ENCODE results near the gene MAPK14. TPM values are rescaled to one million over a fixed set of nuclear protein-coding genes. Genes with fewer than 3 reads are reported as not detected.
A peak's percentile ranks its signal among the peaks of the same experiment; 100 is the strongest.
"Not testable (repeated sequence)": the region's sequence is repeated elsewhere in the genome, so short reads cannot be mapped to it uniquely, and the experiment has no call there.

Gene MAPK14
- 46.2 TPM for total RNA-seq (ENCODE audit: unreplicated experiment)
- long read RNA-seq, full-length matches to known transcripts = 4 of 6 reads
- long read RNA-seq, partial matches to known transcripts = 0 of 6 reads
- long read RNA-seq, other reads (novel, unspliced or antisense) = 2 of 6 reads

DNA sequence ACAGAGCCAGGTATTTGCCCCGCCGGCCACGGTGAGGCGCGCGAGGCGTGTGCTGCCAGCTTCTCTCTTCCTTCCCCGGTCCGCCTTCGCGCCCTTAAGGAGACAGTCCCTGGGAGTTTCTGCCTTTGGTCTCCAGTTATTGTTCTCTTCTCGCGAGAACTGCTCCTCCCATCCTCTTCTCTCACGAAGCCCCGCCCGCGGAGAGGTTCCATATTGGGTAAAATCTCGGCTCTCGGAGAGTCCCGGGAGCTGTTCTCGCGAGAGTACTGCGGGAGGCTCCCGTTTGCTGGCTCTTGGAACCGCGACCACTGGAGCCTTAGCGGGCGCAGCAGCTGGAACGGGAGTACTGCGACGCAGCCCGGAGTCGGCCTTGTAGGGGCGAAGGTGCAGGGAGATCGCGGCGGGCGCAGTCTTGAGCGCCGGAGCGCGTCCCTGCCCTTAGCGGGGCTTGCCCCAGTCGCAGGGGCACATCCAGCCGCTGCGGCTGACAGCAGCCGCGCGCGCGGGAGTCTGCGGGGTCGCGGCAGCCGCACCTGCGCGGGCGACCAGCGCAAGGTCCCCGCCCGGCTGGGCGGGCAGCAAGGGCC, at the start of gene MAPK14:
Gene MAPK14, plus strand, starts transcription at position 308 of the 587 bp plus-strand sequence. CDS start 350 bp downstream, outside the sequence.
- H3K9me3 Mint-ChIP-seq (ENCODE audit: unreplicated experiment) = peaks cover 18% of the 10 kb centered on the region
- peaks cover 21% of the 10 kb centered on the region for H3K4me1 Mint-ChIP-seq (ENCODE audit: low read depth, unreplicated experiment)
- no peaks in the 10 kb centered on the region for H3K36me3 Mint-ChIP-seq (ENCODE audit: unreplicated experiment)

DNA sequence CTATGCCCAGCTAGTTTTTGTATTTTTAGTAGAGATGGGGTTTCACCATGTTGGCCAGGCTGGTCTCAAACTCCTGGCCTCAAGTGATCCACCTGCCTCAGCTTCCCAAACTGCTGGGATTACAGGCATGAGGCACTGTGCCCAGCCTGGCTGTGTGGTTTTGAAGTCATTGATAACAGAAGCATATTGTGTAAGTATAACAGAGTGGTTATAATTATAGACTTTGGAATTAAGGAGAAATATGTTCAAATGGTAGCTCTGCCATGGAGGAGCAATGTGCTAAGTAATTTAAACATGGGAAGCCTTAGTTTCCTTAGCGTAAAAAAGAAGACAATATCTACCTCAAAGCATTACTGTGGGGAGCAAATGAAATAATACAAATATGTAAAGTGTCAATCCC, 47.5 kb upstream of the MAPK14 start:
- H3K27ac Mint-ChIP-seq (ENCODE audit: unreplicated experiment); H3K36me3 Mint-ChIP-seq (ENCODE audit: unreplicated experiment); H3K9me3 Mint-ChIP-seq (ENCODE audit: unreplicated experiment); H3K27me3 Mint-ChIP-seq (ENCODE audit: unreplicated experiment); H3K4me1 Mint-ChIP-seq (ENCODE audit: low read depth, unreplicated experiment); H3K4me3 Mint-ChIP-seq (ENCODE audit: unreplicated experiment); DNase-seq: not testable (repeated sequence)

More for the DNA sequence above, at the start of gene MAPK14:
- peaks cover 12% of the 10 kb centered on the region for H3K27me3 Mint-ChIP-seq (ENCODE audit: unreplicated experiment)
- peak within 1 kb of the TSS; percentile 96 for H3K27ac Mint-ChIP-seq (ENCODE audit: unreplicated experiment)
- peak within 1 kb of the TSS; percentile 99 for H3K4me3 Mint-ChIP-seq (ENCODE audit: unreplicated experiment)
- TF ChIP-seq, protein P1, sequence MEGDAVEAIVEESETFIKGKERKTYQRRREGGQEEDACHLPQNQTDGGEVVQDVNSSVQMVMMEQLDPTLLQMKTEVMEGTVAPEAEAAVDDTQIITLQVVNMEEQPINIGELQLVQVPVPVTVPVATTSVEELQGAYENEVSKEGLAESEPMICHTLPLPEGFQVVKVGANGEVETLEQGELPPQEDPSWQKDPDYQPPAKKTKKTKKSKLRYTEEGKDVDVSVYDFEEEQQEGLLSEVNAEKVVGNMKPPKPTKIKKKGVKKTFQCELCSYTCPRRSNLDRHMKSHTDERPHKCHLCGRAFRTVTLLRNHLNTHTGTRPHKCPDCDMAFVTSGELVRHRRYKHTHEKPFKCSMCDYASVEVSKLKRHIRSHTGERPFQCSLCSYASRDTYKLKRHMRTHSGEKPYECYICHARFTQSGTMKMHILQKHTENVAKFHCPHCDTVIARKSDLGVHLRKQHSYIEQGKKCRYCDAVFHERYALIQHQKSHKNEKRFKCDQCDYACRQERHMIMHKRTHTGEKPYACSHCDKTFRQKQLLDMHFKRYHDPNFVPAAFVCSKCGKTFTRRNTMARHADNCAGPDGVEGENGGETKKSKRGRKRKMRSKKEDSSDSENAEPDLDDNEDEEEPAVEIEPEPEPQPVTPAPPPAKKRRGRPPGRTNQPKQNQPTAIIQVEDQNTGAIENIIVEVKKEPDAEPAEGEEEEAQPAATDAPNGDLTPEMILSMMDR (IDR thresholded peaks at IDR 0.05; ENCODE audit: partially characterized antibody, unreplicated experiment) = peak; percentile 49
- DNase-seq = peak; percentile 99

DNA sequence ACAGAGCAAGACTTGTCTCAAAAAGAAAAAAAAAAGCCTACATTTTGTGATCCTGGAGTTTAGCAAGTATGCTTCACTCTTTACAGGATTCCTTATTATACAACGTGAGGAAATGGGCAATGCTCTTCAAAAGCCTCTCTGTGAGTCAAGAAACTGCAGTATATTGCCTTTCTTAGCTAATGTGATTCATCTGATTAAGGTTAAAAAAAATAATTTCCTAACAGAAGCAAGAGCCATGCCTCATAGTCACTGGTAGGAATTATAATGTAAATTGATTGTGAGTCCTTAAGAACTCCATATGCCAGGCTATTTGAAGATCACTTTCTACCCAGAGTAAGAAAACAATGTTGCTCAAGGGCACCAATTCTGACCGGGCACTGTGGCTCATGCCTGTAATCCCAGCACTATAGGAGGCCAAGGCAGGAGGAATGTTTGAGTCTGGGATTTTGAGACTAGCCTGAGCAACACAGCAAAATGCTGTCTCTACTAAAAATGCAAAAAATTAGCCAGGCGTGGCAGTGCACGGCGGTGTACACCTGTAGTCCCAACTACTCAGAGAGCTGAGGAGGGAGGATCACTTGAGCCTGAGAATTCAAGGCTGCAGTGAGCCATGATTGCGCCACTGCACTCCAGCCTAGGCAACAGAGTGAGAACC, 46.5 kb upstream of the MAPK14 start:
- peaks cover 2% of the 10 kb centered on the region for H3K9me3 Mint-ChIP-seq (ENCODE audit: unreplicated experiment)
- TF ChIP-seq, protein P1 (IDR thresholded peaks at IDR 0.05; ENCODE audit: partially characterized antibody, unreplicated experiment) = no peak
- peaks cover 2% of the 10 kb centered on the region for H3K4me1 Mint-ChIP-seq (ENCODE audit: low read depth, unreplicated experiment)
- DNase-seq = no peak
- H3K27me3 Mint-ChIP-seq (ENCODE audit: unreplicated experiment) = no peaks in the 10 kb centered on the region
- H3K27ac Mint-ChIP-seq (ENCODE audit: unreplicated experiment) = no peak overlapping the region
- no peak overlapping the region for H3K4me3 Mint-ChIP-seq (ENCODE audit: unreplicated experiment)
- no peaks in the 10 kb centered on the region for H3K36me3 Mint-ChIP-seq (ENCODE audit: unreplicated experiment)

DNA sequence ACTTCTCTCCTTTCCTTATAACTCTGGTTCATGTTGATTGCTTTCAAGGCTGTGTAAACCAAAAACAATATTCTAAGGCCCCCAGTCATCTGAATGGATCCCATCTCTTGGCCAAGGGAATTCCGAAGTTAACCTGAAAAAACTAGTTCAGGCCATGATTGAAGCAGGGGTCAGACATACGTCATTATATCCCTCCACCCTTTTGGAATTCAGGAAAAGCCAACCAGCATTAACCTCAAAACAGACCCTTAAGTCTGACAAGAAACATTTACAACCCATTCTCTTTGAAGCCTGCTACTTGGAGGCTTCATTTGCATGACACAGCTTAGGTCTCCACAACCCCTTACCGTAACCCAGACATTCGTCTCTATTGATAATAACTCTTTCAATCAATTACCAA, 42.9 kb upstream of the MAPK14 start:
- TF ChIP-seq, protein P1 (IDR thresholded peaks at IDR 0.05; ENCODE audit: partially characterized antibody, unreplicated experiment) = no peak
- DNase-seq = no peak
- no peak overlapping the region for H3K27ac Mint-ChIP-seq (ENCODE audit: unreplicated experiment)
- H3K4me3 Mint-ChIP-seq (ENCODE audit: unreplicated experiment) = no peak overlapping the region
- no peaks in the 10 kb centered on the region for H3K36me3 Mint-ChIP-seq (ENCODE audit: unreplicated experiment)
- peaks cover 2% of the 10 kb centered on the region for H3K9me3 Mint-ChIP-seq (ENCODE audit: unreplicated experiment)
- H3K27me3 Mint-ChIP-seq (ENCODE audit: unreplicated experiment) = no peaks in the 10 kb centered on the region
- peaks cover 2% of the 10 kb centered on the region for H3K4me1 Mint-ChIP-seq (ENCODE audit: low read depth, unreplicated experiment)

DNA sequence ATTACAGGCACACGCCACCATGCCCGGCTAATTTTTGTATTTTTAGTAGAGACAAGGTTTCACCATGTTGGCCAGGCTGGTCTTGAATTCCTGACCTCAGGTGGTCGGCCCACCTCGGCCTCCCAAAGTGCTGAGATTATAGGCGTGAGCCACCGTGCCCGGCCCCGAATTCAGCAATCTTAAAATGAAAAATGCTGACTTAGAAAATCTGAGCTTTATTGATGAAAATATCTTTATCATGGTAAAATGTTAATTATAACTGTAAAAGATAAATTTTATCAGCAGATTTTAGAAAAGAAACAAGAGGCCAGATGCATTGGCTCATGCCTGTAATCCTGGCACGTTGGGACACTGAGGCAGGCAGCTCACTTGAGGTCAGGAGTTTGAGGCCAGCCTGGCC, 39.6 kb upstream of the MAPK14 start:
- H3K27ac Mint-ChIP-seq (ENCODE audit: unreplicated experiment); H3K27me3 Mint-ChIP-seq (ENCODE audit: unreplicated experiment); H3K4me3 Mint-ChIP-seq (ENCODE audit: unreplicated experiment); H3K4me1 Mint-ChIP-seq (ENCODE audit: low read depth, unreplicated experiment); DNase-seq; H3K9me3 Mint-ChIP-seq (ENCODE audit: unreplicated experiment); H3K36me3 Mint-ChIP-seq (ENCODE audit: unreplicated experiment): not testable (repeated sequence)

DNA sequence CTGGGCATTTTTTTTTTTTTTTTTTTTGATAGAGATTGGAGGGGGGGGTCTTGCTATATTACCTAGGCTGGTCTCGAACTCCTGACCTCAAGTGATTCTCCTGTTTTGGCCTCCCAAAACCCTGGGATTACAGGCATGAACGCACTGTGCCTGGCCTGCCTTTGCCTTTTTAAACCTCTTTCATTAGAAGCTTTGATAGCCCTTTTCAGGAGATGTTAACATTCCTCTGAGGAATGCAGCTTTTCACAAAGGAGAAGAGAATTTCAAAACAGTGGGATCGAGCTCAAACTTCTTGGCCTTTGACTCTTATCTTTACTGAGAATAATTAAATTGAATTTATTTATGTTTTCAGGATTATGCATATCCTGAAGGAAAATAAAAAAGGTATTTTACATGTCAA, 34.5 kb upstream of the MAPK14 start:
- H3K27ac Mint-ChIP-seq (ENCODE audit: unreplicated experiment) = no peak overlapping the region

More for the DNA sequence above, 34.5 kb upstream of the MAPK14 start:
- no peak for DNase-seq
- Mint-ChIP-seq H3K36me3 (ENCODE audit: unreplicated experiment) (no peaks in the 10 kb centered on the region), H3K4me3 (ENCODE audit: unreplicated experiment) (no peak overlapping the region), H3K27me3 (ENCODE audit: unreplicated experiment) (peaks cover 4% of the 10 kb centered on the region), H3K9me3 (ENCODE audit: unreplicated experiment) (no peaks in the 10 kb centered on the region), H3K4me1 (ENCODE audit: low read depth, unreplicated experiment) (no peaks in the 10 kb centered on the region)
- TF ChIP-seq, protein P1 (IDR thresholded peaks at IDR 0.05; ENCODE audit: partially characterized antibody, unreplicated experiment) = no peak

Data from glutamatergic neuron (in vitro differentiated cells).